WERI-Rb-1 (cell line): ENCODE data around the gene GRIK1.

ENCODE experiments used
- DNase-seq: peaks from one replicate; pipeline ENCODE4 v3.0.0-alpha.2; 2020
- H3K27ac ChIP-seq: fragments of 250-450 bp; sonication (Bioruptor Pico); 2 replicates; pipeline ENCODE4 v1.5.1; 2020; ENCODE audit warnings: mild to moderate bottlenecking, moderate library complexity
- H3K27me3 ChIP-seq: fragments of 250-450 bp; sonication (Bioruptor Pico); 2 replicates; pipeline ENCODE4 v1.5.1; 2021; ENCODE audit warnings: mild to moderate bottlenecking, low read depth, moderate library complexity; ENCODE audit not compliant: insufficient read depth, severe bottlenecking
- H3K36me3 ChIP-seq: fragments of 250-450 bp; sonication (Bioruptor Pico); 2 replicates; pipeline ENCODE4 v1.5.1; 2020; ENCODE audit warnings: mild to moderate bottlenecking, moderate library complexity
- H3K4me3 ChIP-seq: 2 replicates; pipeline ENCODE4 v1.5.1; 2011; ENCODE audit warnings: low read depth, mild to moderate bottlenecking, control low read depth, low read length
- H3K9me3 ChIP-seq: fragments of 250-450 bp; sonication (Bioruptor Pico); 2 replicates; pipeline ENCODE4 v1.5.1; 2021; ENCODE audit warnings: mild to moderate bottlenecking, moderate library complexity; ENCODE audit not compliant: severe bottlenecking
- TF ChIP-seq, protein P1 (sequence below): IDR thresholded peaks from 2 replicates; pipeline ENCODE4 v1.5.1; 2011; ENCODE audit warnings: low read depth, mild to moderate bottlenecking, control low read depth, inconsistent platforms, low read length

Gene GRIK1

DNA sequence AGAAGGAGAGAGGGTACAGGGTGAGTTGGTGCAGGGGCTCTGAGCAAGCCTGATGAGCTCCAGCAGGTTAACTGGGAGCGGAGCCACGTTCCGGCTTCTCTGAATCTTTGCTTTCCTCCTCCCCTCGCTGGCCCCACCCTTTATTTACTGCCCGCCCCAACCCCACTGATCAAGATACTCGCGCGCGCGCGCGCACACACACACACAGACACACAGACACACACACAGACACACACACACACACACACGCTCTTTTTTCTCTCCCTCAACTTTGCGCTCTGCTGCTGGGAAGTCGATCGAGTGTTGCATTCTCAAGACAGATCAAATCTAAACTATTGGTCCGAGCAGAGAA is at the start of gene GRIK1:
Gene GRIK1, minus strand, starts transcription at position 73 of the 352 bp plus-strand sequence.
- Histone ChIP-seq H3K4me3 (peak within 1 kb of the TSS; percentile 76), H3K27ac (no peak within 1 kb of the TSS), H3K36me3 (no peaks in the 10 kb centered on the region), H3K9me3 (no peaks in the 10 kb centered on the region), H3K27me3 (peaks cover 3% of the 10 kb centered on the region)
- TF ChIP-seq, protein P1, sequence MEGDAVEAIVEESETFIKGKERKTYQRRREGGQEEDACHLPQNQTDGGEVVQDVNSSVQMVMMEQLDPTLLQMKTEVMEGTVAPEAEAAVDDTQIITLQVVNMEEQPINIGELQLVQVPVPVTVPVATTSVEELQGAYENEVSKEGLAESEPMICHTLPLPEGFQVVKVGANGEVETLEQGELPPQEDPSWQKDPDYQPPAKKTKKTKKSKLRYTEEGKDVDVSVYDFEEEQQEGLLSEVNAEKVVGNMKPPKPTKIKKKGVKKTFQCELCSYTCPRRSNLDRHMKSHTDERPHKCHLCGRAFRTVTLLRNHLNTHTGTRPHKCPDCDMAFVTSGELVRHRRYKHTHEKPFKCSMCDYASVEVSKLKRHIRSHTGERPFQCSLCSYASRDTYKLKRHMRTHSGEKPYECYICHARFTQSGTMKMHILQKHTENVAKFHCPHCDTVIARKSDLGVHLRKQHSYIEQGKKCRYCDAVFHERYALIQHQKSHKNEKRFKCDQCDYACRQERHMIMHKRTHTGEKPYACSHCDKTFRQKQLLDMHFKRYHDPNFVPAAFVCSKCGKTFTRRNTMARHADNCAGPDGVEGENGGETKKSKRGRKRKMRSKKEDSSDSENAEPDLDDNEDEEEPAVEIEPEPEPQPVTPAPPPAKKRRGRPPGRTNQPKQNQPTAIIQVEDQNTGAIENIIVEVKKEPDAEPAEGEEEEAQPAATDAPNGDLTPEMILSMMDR, result no peak
- peak; percentile 81 for DNase-seq

DNA sequence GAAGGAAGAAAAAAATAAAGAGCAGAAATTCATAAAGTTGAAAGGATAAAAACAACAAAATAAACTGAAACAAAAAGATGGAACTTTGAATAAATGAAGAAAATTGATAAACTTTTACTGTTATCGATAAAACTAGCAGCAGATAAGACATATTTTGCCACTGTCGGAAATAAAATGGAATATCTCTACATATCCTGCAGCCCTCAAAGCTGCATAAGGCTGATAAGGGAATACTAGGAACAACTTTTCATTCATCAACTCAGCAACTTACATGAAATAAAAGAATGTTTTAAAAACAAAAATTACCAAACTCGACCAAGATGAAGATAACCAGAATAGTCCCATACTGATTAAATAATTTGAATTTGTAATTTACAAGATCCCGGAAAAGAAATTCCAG is 48.0 kb upstream of the GRIK1 start:
- Histone ChIP-seq H3K9me3 (no peaks in the 10 kb centered on the region), H3K27ac (no peak overlapping the region), H3K27me3 (no peaks in the 10 kb centered on the region), H3K36me3 (no peaks in the 10 kb centered on the region), H3K4me3 (no peak overlapping the region)
- TF ChIP-seq, protein P1, result no peak
- no peak for DNase-seq

DNA sequence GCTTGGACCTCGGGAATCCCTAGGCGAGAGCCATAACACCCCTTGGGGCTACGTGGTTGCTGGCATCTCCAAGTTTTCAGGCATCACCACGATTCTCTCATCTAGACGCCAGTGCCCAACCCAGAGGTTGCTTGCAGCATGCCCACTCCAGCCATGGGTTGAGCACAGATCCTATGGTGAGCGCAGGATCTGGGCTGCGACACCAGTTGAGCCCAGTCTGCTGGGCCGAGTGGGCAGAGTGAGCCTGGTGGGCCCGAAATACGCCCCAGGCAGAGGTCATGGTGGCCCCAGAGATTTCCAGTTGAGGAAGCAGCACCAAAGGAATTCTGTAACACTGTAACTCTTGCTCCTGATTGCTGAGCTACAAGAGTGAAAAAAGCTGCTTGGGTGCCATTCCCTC is 46.1 kb upstream of the GRIK1 start:
- no peaks in the 10 kb centered on the region for H3K36me3 ChIP-seq
- TF ChIP-seq, protein P1, result no peak
- no peak overlapping the region for H3K27ac ChIP-seq
- H3K4me3 ChIP-seq, result no peak overlapping the region
- no peaks in the 10 kb centered on the region for H3K9me3 ChIP-seq
- DNase-seq, result no peak
- H3K27me3 ChIP-seq, result no peaks in the 10 kb centered on the region

DNA sequence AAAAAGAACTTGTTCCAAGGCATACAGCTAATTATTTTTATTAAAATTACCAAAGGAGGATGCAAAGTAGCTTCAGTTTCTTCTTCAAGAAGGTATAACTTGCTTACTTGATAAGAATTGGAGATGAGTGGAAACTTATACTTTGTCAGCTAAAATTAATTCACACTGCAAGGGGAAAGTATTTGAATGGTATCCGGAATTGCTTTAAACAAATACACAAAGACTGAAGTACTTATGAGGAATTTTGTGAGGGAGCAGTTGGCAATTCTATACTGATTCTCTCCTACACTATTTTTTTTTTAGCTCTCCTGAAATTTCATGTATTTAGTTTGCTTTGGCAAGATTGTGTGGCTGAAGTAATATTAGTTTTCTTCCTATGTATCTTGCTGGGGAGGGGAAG is 39.2 kb upstream of the GRIK1 start:
- no peak for DNase-seq
- H3K4me3 ChIP-seq, result no peak overlapping the region
- H3K36me3 ChIP-seq, result no peaks in the 10 kb centered on the region
- H3K27me3 ChIP-seq, result no peaks in the 10 kb centered on the region
- H3K27ac ChIP-seq, result no peak overlapping the region
- TF ChIP-seq, protein P1, result no peak
- H3K9me3 ChIP-seq, result no peaks in the 10 kb centered on the region

DNA sequence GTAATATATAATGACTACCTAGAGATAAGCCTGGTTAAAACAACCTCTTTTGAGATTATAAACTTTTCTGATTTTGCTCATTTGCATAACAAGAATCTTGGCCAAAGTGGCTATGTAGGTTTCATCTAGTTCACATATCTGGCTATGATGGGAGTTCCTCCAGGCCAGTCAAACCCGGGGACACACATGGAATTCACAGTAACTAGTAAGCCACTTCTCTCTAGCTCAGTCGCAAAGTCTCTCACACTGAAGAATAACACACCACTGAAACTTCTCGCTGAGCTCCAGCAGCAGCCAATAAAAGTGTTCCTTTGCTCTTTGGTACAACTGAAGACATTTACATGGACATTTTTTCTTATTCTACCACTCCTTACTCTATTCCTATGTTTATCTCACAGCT is 36.0 kb upstream of the GRIK1 start:
- no peak for DNase-seq
- no peak overlapping the region for H3K4me3 ChIP-seq
- TF ChIP-seq, protein P1, result no peak
- H3K36me3 ChIP-seq, result no peaks in the 10 kb centered on the region
- H3K27ac ChIP-seq, result no peak overlapping the region
- no peaks in the 10 kb centered on the region for H3K9me3 ChIP-seq
- H3K27me3 ChIP-seq, result no peaks in the 10 kb centered on the region

DNA sequence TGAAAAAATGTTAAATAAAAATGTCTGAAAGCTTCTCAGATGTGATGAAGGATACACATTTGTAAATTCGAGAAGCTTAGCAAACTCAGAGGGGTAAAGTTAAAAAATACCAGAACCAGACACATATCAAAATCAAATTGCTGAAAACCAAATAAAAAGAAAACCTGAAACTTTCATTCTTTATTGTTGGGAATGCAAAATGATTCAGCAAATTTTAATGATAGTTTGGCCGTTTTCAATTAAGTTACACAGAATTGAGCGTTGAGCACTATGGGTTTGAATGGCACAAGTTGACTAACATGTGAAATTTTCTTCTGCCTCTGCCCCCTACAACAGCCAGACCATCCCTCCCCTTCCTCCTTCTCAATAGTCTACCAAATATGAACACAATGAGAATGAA is 33.5 kb upstream of the GRIK1 start:
- TF ChIP-seq, protein P1, result no peak
- Histone ChIP-seq H3K36me3 (no peaks in the 10 kb centered on the region), H3K27ac (no peak overlapping the region), H3K9me3 (no peaks in the 10 kb centered on the region), H3K27me3 (no peaks in the 10 kb centered on the region), H3K4me3 (no peak overlapping the region)
- no peak for DNase-seq
